Measurements from ENCODE around the gene TMEM8B. TPM values are rescaled to one million over a fixed set of nuclear protein-coding genes. Genes with fewer than 3 reads are reported as not detected.

Gene TMEM8B
- total and polyA plus RNA-seq, 9 of the 15 experiments (the other 6 are each of a cell fraction or from before 2014, with no cell fraction given) = 0.01 to 2.2 (median 1.1) TPM

DNA sequence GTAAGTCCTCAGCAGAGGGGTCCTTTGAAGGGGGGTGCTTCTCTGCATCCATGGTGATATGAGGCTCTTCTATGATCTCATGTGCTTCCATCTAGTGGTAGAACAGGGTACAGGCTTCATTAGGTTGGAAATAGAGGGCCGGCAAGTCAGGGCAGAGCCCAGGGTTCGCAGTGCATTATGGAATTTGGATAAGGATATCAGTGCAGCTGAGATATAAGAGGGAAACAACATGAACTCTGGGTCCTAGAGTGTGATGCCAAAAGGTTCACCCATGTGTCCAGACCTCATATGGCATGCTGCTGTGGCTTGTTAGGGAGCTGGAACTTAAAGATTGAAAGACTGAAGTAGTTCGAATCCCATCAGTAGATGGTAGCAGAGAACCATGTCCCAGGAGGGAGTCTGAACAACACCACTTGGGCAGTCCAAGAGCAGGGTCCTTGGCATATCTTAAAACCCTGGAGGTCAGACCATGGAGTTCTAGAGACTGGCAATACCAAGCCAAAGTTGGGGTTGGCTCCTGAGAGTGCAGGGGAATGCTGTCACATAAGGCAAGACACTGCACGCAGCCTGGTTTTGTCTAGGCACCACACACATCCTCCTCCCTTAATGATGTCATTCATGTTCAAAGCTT, 2.8 kb upstream of the TMEM8B start (continued):
- TF ChIP-seq CREB3L1 (IDR thresholded peaks at IDR 0.05; ENCODE audit: borderline replicate concordance, low read depth) = no peak

DNA sequence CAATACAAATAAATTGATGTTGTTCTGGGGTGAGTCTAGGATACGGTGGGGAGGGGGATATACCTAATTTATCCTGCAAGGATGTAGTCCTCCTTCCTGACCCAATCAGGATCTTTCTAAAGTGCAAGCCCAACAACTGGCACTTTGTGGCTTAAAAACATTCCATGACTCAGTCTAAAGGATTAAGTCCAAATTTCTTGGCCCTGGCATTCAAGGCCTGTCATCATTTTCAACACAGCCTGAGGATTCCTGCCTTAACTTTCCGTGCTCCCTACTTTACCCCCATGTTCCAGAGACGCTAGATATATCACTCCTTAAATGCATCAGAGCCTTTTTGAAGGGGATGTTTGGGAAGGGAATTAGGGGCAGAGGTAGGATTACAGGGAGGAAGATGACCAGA, 1.5 kb upstream of the TMEM8B start:
- TF ChIP-seq KLF1 (tag; IDR thresholded peaks at IDR 0.05) (no peak), ZFPM2 (CRISPR knock-in tag; IDR thresholded peaks at IDR 0.05) (no peak), ETS1 (conservative IDR thresholded peaks at IDR 0.05; ENCODE audit: control insufficient read depth, low read depth, low read length) (no peak), MEIS2 (IDR thresholded peaks at IDR 0.05; ENCODE audit: partially characterized antibody) (no peak), DIDO1 (tag; IDR thresholded peaks at IDR 0.05; ENCODE audit: low read depth) (no peak), ZNF445 (CRISPR knock-in tag; IDR thresholded peaks at IDR 0.05; ENCODE audit: low read depth) (no peak), ZNF140 (CRISPR knock-in tag; IDR thresholded peaks at IDR 0.05) (no peak), FOXK1 (CRISPR knock-in tag; IDR thresholded peaks at IDR 0.05; ENCODE audit: borderline replicate concordance) (no peak)
- BruUV-seq (replicated peaks) = no TSS peak
- ATAC-seq (no peak), FAIRE-seq (no peak), DNase-seq (ENCODE audit: extremely low read depth in 1 of 4, low spot score in 3 of 4) (no peak)
- WGBS (ENCODE audit: insufficient coverage, low coverage, missing lambda C conversion rate) = 31% methylated on average over 3 of the region's 3 CpGs
- intact Hi-C loops (cut with micrococcal nuclease) = loop anchor here (2.0 kb wide), 1 partner anchor 55 kb away; no protein-coding TSS in a partner anchor
- no peak overlapping the region for H3K27ac ChIP-seq (ENCODE audit: extremely low read depth, low read depth, low read length)
- no peaks in the 10 kb centered on the region for H3K9me1 ChIP-seq (ENCODE audit: control insufficient read depth, insufficient read depth, low read length)
- in situ Hi-C loops (cut with MboI) = no loop called here
- H4K20me1 ChIP-seq (replicated peaks; ENCODE audit: control insufficient read depth, insufficient read depth, low read length) = no peaks in the 10 kb centered on the region
- ChIA-PET POLR2A (no interaction called here), CTCF (ENCODE audit: low intra/inter-chr PET ratio) (interaction anchor here (2.4 kb wide), 1 partner anchor 54 kb away, joined by 19 read pairs; no protein-coding TSS in a partner anchor)
- no peak overlapping the region for H3K4me2 ChIP-seq (ENCODE audit: insufficient read depth, low read length)
- H3K9ac ChIP-seq (ENCODE audit: insufficient read depth in 1 of 2, low read depth in 2 of 2, low read length in 2 of 2) = no peak overlapping the region
- H3K36me3 ChIP-seq (ENCODE audit: control insufficient read depth, insufficient read depth, low read length) = no peaks in the 10 kb centered on the region
- peaks cover 0 to 12% of the 10 kb centered on the region in 2 experiments; a peak in 3 of 5 replicates for H3K4me1 ChIP-seq (replicated peaks in 1 of 2; ENCODE audit: control insufficient read depth in 2 of 2, insufficient read depth in 2 of 2, low read length in 2 of 2)
- H3K4me3 ChIP-seq = no peak overlapping the region
- no peaks in the 10 kb centered on the region for H3K79me2 ChIP-seq (ENCODE audit: control insufficient read depth, insufficient read depth, low read length)
- H3K27me3 ChIP-seq (ENCODE audit: control insufficient read depth in 2 of 2, insufficient read depth in 2 of 2, low read length in 2 of 2) = no peaks in the 10 kb centered on the region
- H2AFZ ChIP-seq (ENCODE audit: low read depth, low read length) = no peak overlapping the region
- H3K9me3 ChIP-seq (replicated peaks; ENCODE audit: control insufficient read depth, insufficient read depth, low read depth, low read length) = no peaks in the 10 kb centered on the region
